Embryonic facial prominence (tissue), 1 donor: Measurements from ENCODE around the gene CYP2S1.

ENCODE experiments used
- DNase-seq: peaks from one replicate; pipeline ENCODE4 v3.0.0-alpha.2; 2016; ENCODE audit errors: extremely low spot score

The CYP2S1 gene

GRCh38 chr19:41195675-41196497 is 2.9 kb downstream of the CYP2S1 start:
- DNase-seq: no peak

GRCh38 chr19:41198559-41198958 is 5.5 kb downstream of the CYP2S1 start:
- no peak for DNase-seq

DNA sequence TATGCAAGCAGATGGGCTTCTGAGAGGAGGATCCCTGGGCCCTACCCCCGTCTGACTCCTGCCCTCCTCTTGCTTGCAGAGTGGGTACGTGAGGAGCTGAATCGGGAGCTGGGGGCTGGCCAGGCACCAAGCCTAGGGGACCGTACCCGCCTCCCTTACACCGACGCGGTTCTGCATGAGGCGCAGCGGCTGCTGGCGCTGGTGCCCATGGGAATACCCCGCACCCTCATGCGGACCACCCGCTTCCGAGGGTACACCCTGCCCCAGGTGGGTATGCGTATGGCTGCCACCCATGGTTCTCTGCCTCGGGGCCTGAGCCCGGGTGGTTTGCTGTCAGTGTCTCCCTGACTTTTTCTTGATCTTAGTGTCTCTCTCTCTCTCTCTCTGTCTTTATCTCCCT is 10.4 kb downstream of the CYP2S1 start:
- no peak for DNase-seq

DNA sequence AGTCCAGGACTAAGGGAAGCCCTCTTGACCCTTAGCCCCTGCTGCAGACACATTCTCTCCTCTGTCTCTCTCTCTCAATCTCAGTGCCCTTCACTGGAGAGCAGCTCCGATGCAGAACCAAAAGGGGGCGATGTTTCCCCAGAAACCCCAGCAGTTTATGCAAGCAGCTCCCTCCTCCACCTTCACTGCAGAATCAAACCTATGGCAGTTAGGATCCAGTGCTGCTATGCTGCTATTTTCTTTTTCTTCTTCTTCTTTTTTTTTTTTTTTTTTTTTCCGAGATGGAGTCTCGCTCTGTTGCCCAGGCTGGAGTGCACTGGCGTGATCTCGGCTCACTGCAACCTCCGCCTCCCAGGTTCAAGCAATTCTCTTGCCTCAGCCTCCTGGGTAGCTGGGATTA is 11.3 kb downstream of the CYP2S1 start:
- peak; percentile 63 for DNase-seq

DNA sequence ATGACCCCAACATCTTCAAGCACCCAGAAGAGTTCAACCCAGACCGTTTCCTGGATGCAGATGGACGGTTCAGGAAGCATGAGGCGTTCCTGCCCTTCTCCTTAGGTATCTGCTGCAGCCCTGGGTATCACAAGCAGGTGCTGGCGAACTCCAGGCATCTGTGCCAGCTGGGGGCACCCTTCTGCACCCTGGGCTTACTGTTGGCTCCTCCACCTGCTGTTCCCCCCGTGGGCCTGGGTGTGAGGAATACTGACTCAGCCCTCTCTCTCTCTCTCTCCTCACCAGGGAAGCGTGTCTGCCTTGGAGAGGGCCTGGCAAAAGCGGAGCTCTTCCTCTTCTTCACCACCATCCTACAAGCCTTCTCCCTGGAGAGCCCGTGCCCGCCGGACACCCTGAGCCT is 13.0 kb downstream of the CYP2S1 start:
- DNase-seq: no peak

DNA sequence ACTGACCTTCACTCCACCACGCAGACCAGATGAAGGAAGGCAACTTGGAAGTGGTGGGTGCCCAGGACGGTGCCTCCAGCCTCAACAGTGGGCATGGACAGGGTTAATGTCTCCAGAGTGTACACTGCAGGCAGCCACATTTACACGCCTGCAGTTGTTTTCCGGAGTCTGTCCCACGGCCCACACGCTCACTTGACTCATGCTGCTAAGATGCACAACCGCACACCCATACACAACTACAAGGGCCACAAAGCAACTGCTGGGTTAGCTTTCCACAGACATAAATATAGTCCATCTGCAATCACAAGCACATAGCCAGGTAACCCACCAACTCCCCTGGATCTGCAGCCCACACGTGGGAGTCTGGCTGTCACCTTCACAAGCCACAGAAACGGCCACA is 13.4 kb downstream of the CYP2S1 start:
- no peak for DNase-seq

GRCh38 chr19:41206926-41207750 is 14.1 kb downstream of the CYP2S1 start:
- no peak for DNase-seq

DNA sequence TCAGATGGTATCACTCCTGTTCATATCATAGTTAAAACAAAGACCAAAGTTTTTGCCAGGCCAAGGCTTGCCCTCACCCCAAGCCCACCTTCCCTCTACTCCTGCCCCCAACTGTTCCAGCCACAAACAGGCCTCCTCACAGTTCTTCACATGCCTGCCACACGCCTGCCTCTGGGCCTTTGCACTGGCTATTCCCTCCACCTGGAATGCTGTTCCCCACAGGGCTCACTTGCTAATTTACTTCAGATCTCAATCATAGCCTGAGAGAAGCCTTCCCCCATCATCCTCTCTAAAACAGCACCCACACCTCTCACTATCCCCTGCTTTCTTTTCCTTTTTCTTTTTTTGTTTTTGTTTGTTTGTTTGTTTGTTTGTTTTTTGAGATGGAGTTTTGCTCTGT is 21.1 kb downstream of the CYP2S1 start:
- no peak for DNase-seq

- no peak for DNase-seq
Observed at GRCh38 chr19:41217741-41218140, 24.7 kb downstream of the CYP2S1 start.

GRCh38 chr19:41218249-41218614 is 25.2 kb downstream of the CYP2S1 start:
- DNase-seq: no peak

DNA sequence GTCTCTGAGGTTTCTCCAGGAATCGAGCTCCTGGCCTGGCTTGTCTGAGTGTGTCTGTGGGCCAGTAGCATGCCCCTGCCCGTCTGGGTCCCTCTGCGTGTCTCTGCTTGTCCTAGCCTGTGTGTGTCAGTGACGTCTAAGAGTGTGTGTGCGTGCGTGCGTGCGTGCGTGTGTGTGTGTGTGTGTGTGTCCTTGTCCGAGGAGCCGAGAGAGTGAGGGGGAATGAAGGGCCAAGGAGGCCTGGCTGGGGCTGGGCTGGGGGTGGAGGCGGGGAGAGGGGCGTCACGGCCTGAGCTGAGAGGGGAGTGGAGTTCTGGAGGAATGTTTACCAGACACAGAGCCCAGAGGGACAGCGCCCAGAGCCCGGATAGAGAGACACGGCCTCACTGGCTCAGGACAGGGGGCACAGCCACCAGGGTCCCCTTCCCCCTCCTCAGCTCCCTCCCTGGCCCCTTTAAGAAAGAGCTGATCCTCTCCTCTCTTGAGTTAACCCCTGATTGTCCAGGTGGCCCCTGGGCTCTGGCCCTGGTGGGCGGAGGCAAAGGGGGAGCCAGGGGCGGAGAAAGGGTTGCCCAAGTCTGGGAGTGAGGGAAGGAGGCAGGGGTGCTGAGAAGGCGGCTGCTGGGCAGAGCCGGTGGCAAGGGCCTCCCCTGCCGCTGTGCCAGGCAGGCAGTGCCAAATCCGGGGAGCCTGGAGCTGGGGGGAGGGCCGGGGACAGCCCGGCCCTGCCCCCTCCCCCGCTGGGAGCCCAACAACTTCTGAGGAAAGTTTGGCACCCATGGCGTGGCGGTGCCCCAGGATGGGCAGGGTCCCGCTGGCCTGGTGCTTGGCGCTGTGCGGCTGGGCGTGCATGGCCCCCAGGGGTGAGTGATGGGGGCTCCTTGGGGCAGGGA is 25.8 kb downstream of the CYP2S1 start, which contains the start of gene AXL:
AXL (plus strand) TSS at position 609 of the 893 bp plus-strand sequence; CDS start at position 779, 170 bp downstream.
- peak; percentile 55 for DNase-seq

GRCh38 chr19:41219924-41220567 is 27.0 kb downstream of the CYP2S1 start:
- no peak for DNase-seq

- DNase-seq: no peak
Observed at GRCh38 chr19:41220811-41221210, 27.8 kb downstream of the CYP2S1 start.

- DNase-seq: no peak
Observed at GRCh38 chr19:41221514-41222205, 28.6 kb downstream of the CYP2S1 start.

GRCh38 chr19:41222240-41222639 is 29.2 kb downstream of the CYP2S1 start:
- no peak for DNase-seq

DNA sequence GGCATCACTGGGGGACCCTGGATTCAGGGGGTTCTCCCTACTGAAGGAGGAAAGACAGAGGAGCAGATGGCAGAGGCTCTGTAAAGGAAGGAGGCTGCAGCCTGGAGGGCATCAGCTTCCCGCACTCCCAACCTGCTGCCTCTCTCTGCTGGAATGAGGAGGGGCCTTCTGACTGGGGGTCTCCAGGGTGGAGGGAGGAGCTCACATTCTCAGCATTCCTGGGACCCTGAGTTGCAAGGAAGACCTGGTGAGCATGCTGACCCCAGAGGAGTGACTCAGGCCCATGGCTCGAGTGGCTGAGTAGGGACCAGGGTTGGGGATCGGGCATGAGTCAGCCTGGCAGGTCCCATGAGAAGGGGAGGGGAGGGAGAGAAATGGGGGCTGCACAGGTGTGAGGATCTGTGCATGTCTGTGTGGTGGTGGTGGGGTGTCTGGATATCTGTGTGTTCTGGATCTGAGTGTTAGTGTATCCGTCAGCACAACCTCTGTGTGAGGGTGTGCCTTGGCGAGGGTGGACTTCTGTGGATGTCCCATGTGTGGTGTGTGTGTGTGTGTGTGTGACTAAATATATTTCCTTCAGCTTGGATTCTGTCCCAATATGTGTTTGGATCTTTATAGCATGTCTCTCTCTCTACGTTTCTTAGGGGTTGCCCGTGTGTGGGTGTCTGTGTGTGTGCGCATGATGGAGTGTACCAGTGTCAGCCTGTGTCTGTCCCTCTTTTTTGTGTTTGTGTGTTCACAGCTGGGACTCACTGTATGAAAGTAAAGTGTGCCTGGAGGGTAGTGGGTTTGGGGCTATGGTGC is 30.6 kb downstream of the CYP2S1 start:
- no peak for DNase-seq

- no peak for DNase-seq
Observed at GRCh38 chr19:41224632-41225031, 31.6 kb downstream of the CYP2S1 start.

DNA sequence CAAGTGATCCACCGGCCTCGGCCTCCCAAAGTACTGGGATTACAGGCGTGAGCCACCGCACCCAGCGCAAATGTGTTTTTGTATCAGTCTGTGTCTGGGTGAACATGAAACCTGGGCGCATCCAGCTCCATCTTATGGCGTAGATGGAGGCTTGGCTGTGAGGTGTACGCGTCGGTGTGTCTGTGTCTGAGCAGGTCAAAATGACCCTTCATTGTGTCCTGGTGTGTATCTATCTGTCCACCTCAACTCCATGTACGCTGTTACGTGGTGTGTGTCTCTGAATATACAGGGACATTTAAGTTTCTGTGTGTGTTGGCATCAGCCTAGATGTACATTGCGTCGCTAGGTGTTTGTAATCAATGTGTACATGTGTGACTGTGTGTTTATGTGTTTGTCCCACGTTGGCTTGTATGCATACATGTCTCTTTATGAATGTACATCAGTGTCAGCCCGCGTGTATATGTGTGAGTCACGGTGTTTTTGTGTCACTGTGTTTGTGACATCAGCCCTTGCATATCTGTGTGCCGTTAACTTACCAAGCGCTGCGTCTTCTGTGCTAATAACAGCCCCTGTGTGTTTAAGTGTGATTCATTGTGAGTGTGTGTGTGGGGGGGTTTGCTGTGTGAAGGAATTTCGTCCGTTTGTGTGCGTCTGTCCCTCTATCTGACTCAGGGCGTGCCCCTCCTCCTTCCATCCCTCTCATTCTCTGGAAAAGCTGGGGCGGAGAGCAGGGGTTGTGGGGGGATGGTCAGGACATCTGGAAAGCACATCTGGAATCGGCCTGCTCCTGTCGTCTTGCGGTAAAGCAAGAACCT is 32.4 kb downstream of the CYP2S1 start:
- peak; percentile 47 for DNase-seq
